DND-41 (cell line): ENCODE results near the gene MFNG.

Source experiments
- EZH2 ChIP-seq: IDR thresholded peaks from 3 replicates; pipeline ENCODE4 v1.6.1; 2012; ENCODE audit warnings: borderline replicate concordance, low read depth, mild to moderate bottlenecking, moderate library complexity, low read length, inconsistent platforms; ENCODE audit not compliant: severe bottlenecking
- TF ChIP-seq, protein P1 (sequence below): IDR thresholded peaks from 2 replicates; pipeline ENCODE4 v1.5.1; 2012; ENCODE audit warnings: borderline replicate concordance, low read length, moderate library complexity, mild to moderate bottlenecking; ENCODE audit not compliant: poor library complexity, severe bottlenecking; ENCODE audit errors: extremely low read depth

DNA sequence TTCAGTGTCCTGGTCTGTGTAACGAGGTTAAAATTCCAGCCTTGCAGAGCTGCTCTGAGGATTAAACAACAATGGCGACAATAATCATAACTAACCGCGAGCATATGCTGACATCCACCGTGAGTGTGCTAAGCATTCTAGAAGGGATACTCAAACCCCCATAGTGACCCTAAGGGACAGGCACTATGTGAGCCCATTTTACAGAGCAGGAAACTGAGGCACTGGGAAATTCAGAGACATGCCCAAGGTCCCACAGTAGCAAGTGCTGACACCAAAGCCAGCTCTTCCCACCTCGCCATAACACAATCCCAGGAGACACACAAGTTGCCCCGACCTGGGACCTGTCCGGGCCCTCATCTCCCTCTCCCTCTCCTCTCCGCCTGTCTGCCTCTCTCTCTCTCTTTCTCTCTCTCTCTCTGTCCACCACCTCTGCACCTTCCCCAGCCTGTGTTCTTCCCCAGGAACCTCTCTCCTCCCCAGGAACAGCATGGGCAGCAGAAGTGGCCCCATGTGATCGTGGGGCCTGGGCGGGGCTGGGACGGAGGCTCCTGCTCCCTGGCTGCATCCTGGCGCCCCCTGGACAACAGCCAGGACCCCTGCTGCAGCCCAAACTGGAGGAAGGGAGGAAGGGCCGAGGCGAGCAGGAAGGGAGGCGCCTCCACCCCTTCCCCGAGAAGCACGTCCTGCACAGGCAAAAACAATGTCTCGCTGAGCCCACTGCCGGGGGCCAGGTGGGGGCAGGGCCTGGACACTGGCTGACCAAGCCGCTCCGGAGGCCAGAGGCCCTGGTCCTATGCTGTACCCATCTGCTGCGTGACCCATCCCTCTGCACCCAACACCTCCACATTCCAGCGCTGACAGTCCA, 14.8 kb upstream of the MFNG start:
- TF ChIP-seq, protein P1, sequence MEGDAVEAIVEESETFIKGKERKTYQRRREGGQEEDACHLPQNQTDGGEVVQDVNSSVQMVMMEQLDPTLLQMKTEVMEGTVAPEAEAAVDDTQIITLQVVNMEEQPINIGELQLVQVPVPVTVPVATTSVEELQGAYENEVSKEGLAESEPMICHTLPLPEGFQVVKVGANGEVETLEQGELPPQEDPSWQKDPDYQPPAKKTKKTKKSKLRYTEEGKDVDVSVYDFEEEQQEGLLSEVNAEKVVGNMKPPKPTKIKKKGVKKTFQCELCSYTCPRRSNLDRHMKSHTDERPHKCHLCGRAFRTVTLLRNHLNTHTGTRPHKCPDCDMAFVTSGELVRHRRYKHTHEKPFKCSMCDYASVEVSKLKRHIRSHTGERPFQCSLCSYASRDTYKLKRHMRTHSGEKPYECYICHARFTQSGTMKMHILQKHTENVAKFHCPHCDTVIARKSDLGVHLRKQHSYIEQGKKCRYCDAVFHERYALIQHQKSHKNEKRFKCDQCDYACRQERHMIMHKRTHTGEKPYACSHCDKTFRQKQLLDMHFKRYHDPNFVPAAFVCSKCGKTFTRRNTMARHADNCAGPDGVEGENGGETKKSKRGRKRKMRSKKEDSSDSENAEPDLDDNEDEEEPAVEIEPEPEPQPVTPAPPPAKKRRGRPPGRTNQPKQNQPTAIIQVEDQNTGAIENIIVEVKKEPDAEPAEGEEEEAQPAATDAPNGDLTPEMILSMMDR, result no peak
- no peak for TF ChIP-seq EZH2
